Hematopoietic multipotent progenitor cell treated with erythropoietin and hydrocortisone succinate and interleukin-3 and kit ligand, for 4 days (in vitro differentiated cells): ENCODE data around the gene B3GAT2.

ENCODE experiments used
- DNase-seq: peaks from one replicate; pipeline ENCODE4 v3.0.0-alpha.2; 2015

The B3GAT2 gene

GRCh38 chr6:70894001-70894400 lies 62.9 kb downstream of the B3GAT2 start:
- no peak for DNase-seq

GRCh38 chr6:70889270-70889669 lies 67.6 kb downstream of the B3GAT2 start:
- no peak for DNase-seq

DNA sequence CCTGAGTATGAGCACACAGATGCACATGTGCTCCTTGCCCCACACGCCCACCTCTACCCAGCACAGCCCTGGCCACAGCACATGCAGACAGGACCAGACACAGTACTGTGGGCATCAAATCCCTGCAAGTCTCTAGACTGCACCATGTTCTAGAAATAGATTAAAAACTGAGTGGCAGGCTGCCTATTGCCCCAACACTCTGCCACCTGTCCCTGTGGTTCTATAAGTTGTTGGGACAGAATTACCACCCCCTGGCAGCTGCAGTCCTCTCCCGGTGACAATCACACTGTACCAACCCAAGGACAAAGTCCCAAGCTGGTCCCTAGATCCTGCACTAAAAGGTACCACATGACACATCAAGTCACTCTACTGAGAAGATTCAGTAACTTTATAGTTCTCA lies 70.2 kb downstream of the B3GAT2 start:
- DNase-seq: no peak

DNA sequence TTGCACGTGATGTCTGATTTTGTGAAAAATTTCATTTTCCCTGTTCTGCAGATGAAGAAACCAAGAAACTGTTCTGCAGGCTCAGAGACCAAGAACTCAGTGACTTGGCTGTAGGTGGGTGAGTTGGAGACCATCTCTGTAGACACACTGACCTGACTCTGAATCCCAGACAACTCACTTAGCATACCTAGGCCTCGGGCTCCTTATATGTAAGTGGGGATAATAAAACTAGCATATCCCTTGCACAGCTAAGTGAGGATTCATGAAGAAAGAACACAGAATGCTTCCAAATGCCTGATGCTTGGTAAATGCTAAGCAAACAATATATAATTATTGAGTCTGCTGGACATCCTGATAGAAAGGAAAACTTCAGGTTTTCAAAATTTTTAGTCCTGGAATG lies 70.8 kb downstream of the B3GAT2 start:
- DNase-seq: no peak

GRCh38 chr6:70884074-70884983 lies 72.5 kb downstream of the B3GAT2 start:
- peak; percentile 81 for DNase-seq

GRCh38 chr6:70879496-70879895 lies 77.4 kb downstream of the B3GAT2 start:
- DNase-seq: no peak

DNA sequence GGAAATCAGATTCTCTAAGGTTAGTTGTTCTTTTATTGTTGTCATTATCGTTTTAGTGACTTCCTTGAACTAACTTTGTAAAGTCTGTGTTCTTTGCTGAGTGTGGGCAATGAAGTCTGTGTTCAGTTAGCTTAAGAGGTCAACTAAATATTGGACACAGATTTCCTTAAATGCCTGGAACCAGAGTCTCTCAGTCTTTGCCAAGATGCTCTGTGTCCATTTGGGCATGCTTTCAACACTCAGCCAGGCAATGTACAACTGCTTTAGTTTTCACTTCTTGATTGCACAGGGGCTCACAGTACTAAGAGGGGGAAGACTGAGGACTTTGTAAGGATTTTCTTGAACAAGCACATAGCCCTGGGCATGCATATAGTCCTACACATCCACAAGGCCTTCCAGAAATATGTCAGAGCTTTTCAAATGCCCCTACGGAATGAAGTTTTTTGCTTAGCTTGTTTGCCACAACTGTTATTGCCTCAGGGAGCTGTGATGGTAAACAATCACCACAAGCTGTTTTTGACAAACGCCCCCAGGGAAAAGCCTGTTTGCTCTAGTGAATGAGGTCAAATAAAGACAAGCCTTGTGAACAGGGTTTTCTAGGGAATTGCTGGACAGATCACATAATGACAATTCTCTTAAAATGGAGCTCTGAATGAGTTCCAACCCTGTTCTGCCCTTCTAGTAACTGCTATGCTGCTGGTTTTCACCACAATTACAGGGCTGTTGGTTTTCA lies 82.5 kb downstream of the B3GAT2 start:
- no peak for DNase-seq

- DNase-seq: no peak
These were observed 84.4 kb downstream of the B3GAT2 start for GRCh38 chr6:70872469-70872868.

- DNase-seq: peak; percentile 12
These were observed 92.5 kb downstream of the B3GAT2 start for GRCh38 chr6:70864401-70864800.

DNA sequence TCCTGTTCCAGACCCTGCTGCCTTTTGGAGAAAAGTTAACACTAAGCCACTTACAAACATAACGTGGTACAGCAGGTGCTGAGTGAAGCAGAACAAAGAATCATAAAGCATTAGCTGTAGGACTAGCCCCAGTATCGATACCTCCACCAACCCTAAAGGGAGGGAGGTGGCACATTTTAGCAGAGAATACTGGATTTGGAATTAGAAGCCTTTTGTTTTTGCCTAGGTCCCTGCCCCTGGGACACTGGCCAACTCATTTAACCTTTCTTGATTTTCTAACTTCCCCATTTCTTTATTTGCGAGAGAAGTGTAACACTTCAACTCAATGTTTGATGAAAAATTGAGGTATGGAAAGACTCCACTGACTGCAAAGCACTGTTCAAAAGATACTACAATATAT lies 93.5 kb downstream of the B3GAT2 start:
- DNase-seq: peak; percentile 27

DNA sequence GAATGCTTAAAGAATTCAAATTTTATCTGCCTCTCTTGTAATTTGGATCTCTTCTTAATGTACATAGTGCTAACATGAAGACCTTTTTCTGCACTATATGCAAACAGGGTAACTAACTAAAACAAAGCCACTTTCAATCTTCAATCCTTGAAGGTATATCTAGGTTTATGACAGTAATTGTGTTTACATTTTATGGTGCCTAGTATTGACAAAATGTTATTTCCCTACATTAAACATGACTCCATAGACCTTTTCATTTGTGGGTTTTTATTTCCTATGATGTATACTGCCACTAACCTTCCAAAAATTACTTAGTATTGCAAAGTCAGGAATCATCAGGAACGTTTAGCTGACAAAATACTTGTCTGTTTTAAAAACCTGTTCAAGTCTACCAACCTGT lies 95.9 kb downstream of the B3GAT2 start:
- no peak for DNase-seq

GRCh38 chr6:70860045-70860444 lies 96.8 kb downstream of the B3GAT2 start:
- no peak for DNase-seq

DNA sequence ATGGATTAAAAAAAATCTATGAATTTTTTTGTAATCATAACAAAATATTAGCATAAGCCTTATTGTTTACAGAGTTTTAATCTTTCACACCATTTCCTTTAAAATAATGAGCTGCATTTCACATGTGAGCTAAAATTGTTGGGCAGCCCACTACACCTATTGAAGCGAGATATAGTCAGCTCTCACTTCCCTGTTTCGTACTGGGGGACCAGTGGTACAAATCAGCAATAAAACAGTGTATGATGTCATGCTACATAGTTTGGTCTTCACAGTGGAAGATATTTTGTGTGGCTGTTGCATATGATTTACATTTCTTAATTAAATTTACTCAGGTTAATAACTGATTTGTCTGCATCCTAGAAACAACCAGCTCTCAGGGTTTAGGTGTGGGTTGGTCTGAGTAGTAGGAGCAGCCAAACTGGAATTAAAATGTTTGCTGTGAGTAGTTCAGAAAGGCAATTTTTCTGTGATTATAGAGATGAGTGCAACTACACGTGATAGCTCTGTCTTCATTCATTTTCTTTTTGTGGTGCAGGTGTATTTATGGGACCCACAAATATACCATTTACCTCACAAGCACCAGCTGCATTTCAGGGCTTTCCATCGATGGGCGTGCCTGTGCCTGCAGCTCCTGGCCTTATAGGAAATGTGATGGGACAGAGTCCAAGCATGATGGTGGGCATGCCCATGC lies 99.3 kb downstream of the B3GAT2 start:
- DNase-seq: no peak

DNA sequence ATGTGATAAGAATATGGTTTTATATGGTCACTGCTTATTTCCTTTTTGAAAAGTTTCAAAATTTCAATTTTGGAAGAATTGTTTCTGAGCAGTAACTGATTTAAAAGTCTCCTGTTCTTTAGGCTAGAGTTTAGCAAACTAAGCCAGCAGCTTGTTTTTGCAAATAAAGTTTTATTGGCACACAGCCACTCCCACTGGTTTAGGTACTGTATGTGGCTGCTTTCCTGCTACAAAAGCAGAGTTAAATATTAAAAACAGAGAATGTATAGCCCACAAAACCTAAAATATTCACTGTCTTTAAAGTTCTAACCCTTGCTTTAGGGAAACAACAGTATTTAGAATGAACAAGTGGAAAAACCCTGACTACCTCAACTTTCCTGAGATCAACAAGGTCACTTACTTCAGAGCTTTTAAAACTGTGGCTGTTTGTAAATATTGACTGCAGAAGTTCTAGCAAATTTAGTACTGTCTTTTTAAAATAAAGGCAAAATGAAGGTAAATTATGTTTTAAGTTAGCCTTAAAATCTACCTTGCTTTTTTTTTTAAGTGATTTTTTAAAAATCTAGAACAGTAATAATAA lies 104.1 kb downstream of the B3GAT2 start:
- no peak for DNase-seq

GRCh38 chr6:70849348-70850069 lies 107.4 kb downstream of the B3GAT2 start:
- DNase-seq: no peak

DNA sequence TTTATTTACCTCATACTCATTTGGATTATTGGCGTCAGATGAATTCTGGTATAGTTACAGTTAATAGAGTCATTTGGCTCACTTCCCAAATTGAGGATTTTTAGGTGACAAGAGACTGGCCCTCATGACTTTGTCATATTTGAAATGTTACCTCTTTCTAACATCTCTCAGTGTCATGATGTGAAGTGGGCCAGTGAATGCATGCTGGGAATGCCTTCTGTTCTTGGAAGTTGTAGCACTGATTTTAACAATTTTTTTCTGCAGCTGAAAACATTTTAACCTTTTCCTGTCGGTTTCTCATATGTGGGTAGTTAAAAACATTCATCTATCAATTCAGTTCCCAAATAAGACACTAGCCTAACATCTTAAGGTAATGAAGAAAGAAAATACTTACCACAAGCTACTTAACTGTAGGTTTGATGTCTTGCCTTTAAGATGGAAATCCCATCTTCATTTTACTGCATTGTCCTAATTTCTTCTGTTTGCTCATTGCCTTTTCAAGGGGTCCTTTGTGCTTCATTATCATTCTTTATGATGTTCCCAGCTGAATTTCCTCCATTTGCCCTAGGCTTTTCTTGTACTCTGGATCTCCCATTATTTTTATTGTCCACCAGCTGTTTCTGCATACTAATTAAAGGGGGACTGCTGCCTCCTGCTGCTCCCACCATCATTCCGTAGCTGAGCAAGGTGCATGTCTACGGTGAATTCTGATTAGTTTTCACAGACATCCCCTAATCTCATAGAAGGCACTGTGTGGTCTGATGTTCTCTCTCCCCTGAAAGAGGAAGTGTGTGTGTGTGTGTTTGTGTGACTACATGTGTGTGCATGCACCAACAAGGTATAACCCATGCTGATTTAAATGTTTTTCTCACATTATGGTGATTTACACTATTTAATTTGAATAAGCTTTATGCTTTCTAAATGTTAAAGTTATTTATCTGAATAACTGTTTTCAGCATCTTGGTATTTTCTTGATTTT lies 109.5 kb downstream of the B3GAT2 start:
- peak; percentile 8 for DNase-seq

DNA sequence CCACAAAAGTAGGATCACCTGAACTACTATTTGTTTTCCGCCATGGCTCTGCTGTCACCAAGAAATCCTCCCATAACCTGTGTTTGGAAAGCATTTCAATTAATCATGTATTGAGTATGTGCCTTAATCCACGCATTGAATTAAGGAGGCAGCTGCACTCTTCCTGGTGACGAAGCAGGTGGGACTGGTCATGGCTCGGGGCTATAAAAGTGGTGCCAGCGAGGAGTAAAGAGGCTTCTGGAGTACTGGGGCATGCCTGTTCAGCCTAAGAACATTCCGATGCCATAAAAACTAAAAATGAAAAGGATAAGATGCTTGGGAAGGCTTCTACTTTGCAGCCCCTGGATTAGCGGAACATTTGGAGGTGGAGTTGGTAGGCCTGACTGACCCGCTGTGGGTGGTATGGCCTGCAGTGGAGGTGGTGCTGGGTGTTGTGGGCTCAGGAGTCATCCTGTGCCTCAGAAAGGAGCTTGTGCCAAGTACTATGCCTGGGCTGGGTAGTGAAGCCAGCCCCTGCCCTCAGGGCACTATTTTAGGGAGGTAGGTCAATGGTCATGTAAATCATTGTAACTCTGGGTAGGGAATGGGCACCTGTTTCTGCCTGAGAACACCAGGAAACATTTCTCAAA lies 110.5 kb downstream of the B3GAT2 start:
- no peak for DNase-seq

GRCh38 chr6:70844301-70844700 lies 112.6 kb downstream of the B3GAT2 start:
- DNase-seq: no peak

- peak; percentile 7 for DNase-seq
These were observed 113.4 kb downstream of the B3GAT2 start for GRCh38 chr6:70843328-70843918.

DNA sequence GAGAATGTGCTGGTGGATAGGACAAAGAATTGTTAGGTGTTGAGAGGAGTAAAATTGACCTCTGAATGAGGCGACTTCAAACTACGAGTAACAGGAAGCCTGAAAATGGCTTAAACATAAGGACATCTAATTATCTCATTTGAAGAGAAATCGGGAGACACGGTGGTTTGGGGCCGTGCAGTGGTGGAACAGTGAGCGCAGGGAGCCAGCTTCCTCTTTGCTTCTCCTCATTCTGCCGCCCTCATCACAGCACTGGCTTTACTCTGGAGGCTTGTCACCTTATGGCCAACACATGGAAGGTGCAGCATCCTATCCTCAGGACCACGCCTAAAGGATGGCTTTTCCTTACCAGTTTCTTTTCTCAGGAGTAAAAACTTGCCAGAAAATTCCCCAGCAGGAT lies 114.3 kb downstream of the B3GAT2 start:
- no peak for DNase-seq
